GM19099 (cell line): ENCODE data around the gene AFAP1L1.

Source experiments
- POLR2A ChIP-seq: IDR thresholded peaks from 3 replicates; pipeline ENCODE4 v1.6.1; 2011; ENCODE audit warnings: low read depth; ENCODE audit not compliant: insufficient read length; ENCODE audit errors: extremely low read depth

AFAP1L1 gene

GRCh38 chr5:149388498-149389190 is 117.0 kb downstream of the AFAP1L1 start:
- no peak for TF ChIP-seq POLR2A

- TF ChIP-seq POLR2A = no peak
Measured at GRCh38 chr5:149389552-149390495, 118.2 kb downstream of the AFAP1L1 start.
